Sigmoid colon (tissue), 3 donors: ENCODE results near the gene TAF1.

Source experiments
- POLR2A ChIP-seq, 2 donors: fragments of 450-650 bp; IDR thresholded peaks; one replicate each; pipeline ENCODE4 v1.6.1; 2016; ENCODE audit warnings: antibody characterized with exemption in 2 of 2, mild to moderate bottlenecking in 2 of 2, moderate library complexity in 2 of 2
- TF ChIP-seq, protein P1 (sequence below), 4 experiments: fragments of 450-650 bp in 3 of 4; fragments of 200-600 bp in 1 of 4; IDR thresholded peaks; one replicate each; pipeline ENCODE4 v1.5.1; 2016 to 2019; ENCODE audit warnings: antibody characterized with exemption in 4 of 4, mild to moderate bottlenecking in 3 of 4, moderate library complexity in 2 of 4

DNA sequence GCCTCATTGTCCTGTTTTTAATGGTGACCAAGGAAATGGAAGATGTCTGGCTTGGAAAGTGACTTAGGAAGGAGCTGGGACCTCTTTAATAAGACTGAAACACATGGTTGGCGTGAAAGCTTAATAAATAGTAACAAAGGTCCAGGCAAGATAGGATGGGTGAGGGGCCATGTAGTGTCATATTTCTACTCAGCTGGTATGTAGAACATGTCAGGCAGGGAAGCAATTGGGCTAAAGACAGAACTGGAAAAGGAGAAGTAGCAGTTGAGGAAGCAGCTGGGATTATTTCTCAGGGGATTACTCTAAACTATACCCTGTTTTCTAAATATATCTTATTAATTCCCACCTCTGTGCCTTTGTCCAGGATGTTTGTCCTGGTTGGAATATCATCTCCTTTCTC is 46.0 kb upstream of the TAF1 start:
- TF ChIP-seq, protein P1, sequence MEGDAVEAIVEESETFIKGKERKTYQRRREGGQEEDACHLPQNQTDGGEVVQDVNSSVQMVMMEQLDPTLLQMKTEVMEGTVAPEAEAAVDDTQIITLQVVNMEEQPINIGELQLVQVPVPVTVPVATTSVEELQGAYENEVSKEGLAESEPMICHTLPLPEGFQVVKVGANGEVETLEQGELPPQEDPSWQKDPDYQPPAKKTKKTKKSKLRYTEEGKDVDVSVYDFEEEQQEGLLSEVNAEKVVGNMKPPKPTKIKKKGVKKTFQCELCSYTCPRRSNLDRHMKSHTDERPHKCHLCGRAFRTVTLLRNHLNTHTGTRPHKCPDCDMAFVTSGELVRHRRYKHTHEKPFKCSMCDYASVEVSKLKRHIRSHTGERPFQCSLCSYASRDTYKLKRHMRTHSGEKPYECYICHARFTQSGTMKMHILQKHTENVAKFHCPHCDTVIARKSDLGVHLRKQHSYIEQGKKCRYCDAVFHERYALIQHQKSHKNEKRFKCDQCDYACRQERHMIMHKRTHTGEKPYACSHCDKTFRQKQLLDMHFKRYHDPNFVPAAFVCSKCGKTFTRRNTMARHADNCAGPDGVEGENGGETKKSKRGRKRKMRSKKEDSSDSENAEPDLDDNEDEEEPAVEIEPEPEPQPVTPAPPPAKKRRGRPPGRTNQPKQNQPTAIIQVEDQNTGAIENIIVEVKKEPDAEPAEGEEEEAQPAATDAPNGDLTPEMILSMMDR (IDR thresholded peaks at IDR 0.05): no peak
- no peak for TF ChIP-seq POLR2A (IDR thresholded peaks at IDR 0.05)
